ENCODE data around the gene NDUFAF2. TPM values are rescaled to one million over a fixed set of nuclear protein-coding genes. Genes with fewer than 3 reads are reported as not detected.

Gene NDUFAF2
- 23.3 and 63.7 TPM in 2 replicates for total RNA-seq (2014; rRNA removed; shearing (Covaris generic); ENCODE audit: low replicate concordance)

DNA sequence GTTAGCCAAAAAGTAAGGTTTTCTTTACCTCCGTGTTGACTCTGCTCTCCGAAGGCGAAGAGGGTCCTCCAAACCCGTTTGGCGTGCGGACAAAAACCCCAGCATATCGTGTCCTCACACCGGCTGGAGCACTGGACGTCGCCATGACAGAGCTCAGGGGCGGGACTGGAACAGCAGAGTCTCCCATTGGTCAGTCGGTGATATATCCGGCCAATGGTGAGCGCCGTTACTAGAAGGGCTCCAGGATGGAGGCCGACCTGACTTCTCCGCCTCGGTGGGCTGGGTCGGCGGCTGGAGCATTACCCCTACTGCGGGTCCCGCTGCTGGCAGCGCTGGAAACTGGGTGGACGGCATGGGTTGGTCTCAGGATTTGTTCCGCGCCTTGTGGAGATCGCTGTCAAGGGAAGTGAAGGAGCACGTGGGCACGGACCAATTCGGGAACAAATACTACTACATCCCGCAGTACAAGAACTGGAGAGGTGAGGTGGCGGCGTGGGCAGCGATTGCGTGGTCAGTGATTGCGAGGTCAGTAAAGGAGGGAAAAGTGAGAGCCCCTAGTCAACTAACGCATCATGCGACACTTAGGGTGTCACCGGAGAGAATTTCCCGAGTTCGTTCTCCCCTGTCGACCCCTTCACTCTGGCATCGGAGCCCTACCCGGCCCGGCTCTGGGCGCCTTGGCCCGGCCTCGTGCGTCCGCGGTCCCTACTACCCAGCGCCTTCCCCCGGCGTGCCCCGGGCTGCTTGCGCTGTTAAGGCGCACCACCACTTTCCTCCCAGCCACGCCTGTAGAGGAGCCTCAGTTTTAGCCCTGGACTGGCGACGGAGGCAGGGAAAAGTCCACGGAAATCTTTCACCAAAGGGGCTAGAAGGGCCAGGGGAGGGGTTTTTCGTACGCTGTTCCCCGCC lies at the start of gene NDUFAF2, which contains the start of gene ERCC8:
Gene NDUFAF2 (plus strand): TSS at position 302 of the 909 bp plus-strand sequence. CDS start 51 bp downstream, at position 353.
Gene ERCC8 (minus strand): TSS at position 167 of the 909 bp plus-strand sequence. CDS start 62 bp downstream, at position 105.
- in situ Hi-C loops (cut with HindIII; ENCODE audit: low pct_unique_long_range_greater_than_20kb, low sequenced_read_pairs), result no loop called here

GRCh38 chr5:60896991-60897390 lies 48.0 kb upstream of the NDUFAF2 start:
- in situ Hi-C loops (cut with HindIII; ENCODE audit: low pct_unique_long_range_greater_than_20kb, low sequenced_read_pairs), result no loop called here
- DNase-seq (ENCODE audit: low read depth), result no peak

More for the DNA sequence above, at the start of gene NDUFAF2, which contains the start of gene ERCC8:
- peak; percentile 85 for DNase-seq (ENCODE audit: low read depth)

- in situ Hi-C loops (cut with HindIII; ENCODE audit: low pct_unique_long_range_greater_than_20kb, low sequenced_read_pairs), result no loop called here
- no peak for DNase-seq (ENCODE audit: low read depth)
Observed at GRCh38 chr5:60903356-60903755, 41.6 kb upstream of the NDUFAF2 start.

- no peak for DNase-seq (ENCODE audit: low read depth)
- in situ Hi-C loops (cut with HindIII; ENCODE audit: low pct_unique_long_range_greater_than_20kb, low sequenced_read_pairs), result no loop called here
Observed at GRCh38 chr5:60916646-60917045, 28.4 kb upstream of the NDUFAF2 start.

GRCh38 chr5:60918466-60918865 lies 26.5 kb upstream of the NDUFAF2 start:
- no peak for DNase-seq (ENCODE audit: low read depth)
- in situ Hi-C loops (cut with HindIII; ENCODE audit: low pct_unique_long_range_greater_than_20kb, low sequenced_read_pairs), result no loop called here

DNA sequence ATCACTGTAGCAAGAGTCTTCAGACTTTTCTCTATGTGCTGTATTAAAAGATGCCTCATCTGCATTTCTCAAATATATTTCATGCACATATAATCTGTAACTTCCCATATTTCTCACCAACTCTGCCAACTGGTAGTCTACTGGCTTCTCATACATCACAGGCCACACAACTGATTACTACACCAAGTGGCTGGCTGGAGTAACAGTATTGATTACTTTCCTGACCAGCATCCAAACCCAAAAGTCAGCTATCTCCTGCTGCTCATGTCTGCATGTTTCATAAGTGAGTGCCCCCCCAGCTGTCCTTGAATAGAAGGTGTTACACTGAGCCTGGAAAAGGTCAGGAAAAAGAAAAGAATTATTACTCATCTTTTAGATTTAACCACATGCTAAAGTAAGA lies 17.6 kb upstream of the NDUFAF2 start:
- in situ Hi-C loops (cut with HindIII; ENCODE audit: low pct_unique_long_range_greater_than_20kb, low sequenced_read_pairs), result no loop called here

DNA sequence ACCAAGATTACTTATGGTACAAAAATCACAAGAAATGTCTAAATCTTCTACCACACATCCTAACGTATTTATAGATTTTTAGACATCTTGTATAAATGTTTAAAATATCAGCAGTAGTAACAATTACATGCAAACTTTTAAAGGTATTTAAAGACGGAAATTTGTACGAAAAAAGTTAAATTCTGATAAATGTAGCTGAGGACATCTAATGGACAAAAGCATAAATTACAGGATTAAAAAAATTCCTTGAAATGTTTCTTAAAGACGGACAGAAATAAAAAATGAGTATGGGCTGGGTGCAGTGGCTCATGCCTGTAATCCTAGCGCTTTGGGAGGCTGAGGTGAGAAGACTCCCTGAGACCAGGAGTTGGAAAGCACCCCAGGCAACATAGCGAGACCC lies 16.0 kb upstream of the NDUFAF2 start:
- no peak for DNase-seq (ENCODE audit: low read depth)
- in situ Hi-C loops (cut with HindIII; ENCODE audit: low pct_unique_long_range_greater_than_20kb, low sequenced_read_pairs), result no loop called here

More for the DNA sequence above, 17.6 kb upstream of the NDUFAF2 start:
- no peak for DNase-seq (ENCODE audit: low read depth)

GRCh38 chr5:60943624-60944023 lies 1.4 kb upstream of the NDUFAF2 start:
- in situ Hi-C loops (cut with HindIII; ENCODE audit: low pct_unique_long_range_greater_than_20kb, low sequenced_read_pairs), result no loop called here
- no peak for DNase-seq (ENCODE audit: low read depth)

- no peak for DNase-seq (ENCODE audit: low read depth)
- in situ Hi-C loops (cut with HindIII; ENCODE audit: low pct_unique_long_range_greater_than_20kb, low sequenced_read_pairs), result no loop called here
Observed at GRCh38 chr5:60945813-60946187, 795 bp downstream of the NDUFAF2 start.

DNA sequence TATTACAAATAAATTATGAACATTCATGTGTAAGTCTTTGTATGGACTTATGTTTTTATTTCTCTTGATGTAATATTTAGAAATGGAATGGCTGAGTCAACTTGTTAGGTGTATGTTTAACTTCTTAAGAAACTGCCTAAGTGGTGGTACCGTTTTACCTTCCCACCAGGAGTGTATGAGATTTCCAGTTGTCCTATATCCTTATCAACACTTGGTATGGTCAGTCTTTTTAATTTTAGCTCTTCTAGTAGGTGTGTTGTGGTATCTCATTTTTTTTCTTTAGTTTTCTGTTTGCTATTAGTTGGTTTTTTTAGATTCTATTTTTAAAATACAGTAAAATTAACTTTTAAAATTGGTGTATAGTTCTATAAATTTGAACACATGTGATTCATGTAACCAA lies 3.7 kb downstream of the NDUFAF2 start:
- no peak for DNase-seq (ENCODE audit: low read depth)
- in situ Hi-C loops (cut with HindIII; ENCODE audit: low pct_unique_long_range_greater_than_20kb, low sequenced_read_pairs), result no loop called here

DNA sequence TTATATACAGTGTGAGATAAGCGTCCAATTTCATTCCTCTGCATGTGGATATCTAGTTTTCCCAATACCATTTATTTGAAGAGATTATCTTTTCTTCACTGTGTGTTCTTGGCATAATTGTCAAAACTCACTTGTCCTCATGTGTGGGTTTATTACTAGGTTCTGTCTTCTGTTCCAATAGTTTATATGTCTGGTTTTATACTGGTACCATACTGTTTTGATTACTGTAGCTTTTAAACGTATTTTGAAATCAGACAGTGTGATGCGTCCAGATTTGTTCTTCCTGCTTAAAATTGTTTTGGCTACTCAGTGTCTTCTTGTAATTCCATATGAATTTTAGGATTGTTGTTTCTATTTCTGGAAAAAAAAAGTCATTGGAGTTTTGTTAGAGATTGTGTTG lies 10.2 kb downstream of the NDUFAF2 start:
- in situ Hi-C loops (cut with HindIII; ENCODE audit: low pct_unique_long_range_greater_than_20kb, low sequenced_read_pairs), result no loop called here

GRCh38 chr5:60958088-60958487 lies 13.1 kb downstream of the NDUFAF2 start:
- DNase-seq (ENCODE audit: low read depth), result no peak
- in situ Hi-C loops (cut with HindIII; ENCODE audit: low pct_unique_long_range_greater_than_20kb, low sequenced_read_pairs), result no loop called here

More for the DNA sequence above, 10.2 kb downstream of the NDUFAF2 start:
- DNase-seq (ENCODE audit: low read depth), result no peak

DNA sequence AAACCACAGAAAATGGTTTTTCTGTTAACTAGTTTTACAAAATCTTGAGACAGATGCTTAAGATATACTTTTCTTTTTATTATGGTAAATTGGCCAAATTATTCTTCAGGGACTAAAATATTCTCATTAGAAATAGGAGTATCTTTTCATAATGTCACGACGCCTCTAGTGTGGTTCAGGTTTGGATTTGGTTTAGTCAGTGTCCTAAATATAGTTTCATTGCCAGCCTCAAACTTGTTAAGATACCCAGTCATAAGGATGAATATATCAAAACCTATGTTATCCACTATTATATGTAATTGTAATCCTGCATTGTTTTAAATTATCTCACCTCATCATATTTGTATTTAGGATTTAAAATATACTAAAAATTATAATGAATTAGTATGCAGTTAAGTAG lies 13.7 kb downstream of the NDUFAF2 start:
- in situ Hi-C loops (cut with HindIII; ENCODE audit: low pct_unique_long_range_greater_than_20kb, low sequenced_read_pairs), result no loop called here
- no peak for DNase-seq (ENCODE audit: low read depth)

GRCh38 chr5:60959156-60959555 lies 14.2 kb downstream of the NDUFAF2 start:
- DNase-seq (ENCODE audit: low read depth), result no peak
- in situ Hi-C loops (cut with HindIII; ENCODE audit: low pct_unique_long_range_greater_than_20kb, low sequenced_read_pairs), result no loop called here

DNA sequence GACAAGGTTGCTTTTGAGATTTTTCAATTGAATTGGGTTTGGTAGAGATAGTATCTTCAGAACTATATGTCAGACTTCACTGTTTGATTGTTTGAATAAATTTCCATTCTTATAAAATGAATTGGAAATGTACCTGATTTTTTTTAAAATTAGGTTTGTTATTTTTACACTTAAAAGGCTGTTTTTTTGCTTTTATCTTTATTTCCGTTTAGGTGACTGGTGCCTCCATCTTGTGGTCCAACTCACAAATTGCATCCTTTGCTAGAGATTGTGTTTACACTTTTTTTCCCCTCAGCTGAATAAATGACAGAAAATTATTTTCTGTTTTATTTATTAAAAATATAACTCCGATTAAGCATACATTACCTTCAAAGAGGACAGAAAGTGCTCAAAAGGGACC lies 15.6 kb downstream of the NDUFAF2 start:
- DNase-seq (ENCODE audit: low read depth), result no peak
- in situ Hi-C loops (cut with HindIII; ENCODE audit: low pct_unique_long_range_greater_than_20kb, low sequenced_read_pairs), result no loop called here

DNA sequence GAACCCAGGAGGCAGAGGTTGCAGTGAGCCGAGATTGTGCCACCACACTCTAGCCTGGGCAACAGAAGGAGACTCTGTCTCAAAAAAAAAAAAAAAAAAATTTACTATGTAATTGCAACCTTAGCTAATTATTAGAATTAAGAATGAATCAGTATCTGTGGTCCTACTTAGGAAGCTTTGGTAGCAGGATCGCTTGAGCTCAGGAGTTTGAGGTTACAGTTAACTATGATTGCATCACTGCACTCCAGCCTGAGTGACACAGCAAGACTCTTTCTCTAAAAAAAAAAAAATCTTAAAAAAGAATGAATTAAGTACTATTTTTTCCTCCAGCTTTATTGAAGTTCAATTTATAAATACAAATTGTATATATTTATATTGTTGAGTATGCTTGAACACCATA lies 16.7 kb downstream of the NDUFAF2 start:
- peak; percentile 18 for DNase-seq (ENCODE audit: low read depth)
- in situ Hi-C loops (cut with HindIII; ENCODE audit: low pct_unique_long_range_greater_than_20kb, low sequenced_read_pairs), result no loop called here

GRCh38 chr5:60972231-60972630 lies 27.2 kb downstream of the NDUFAF2 start:
- no peak for DNase-seq (ENCODE audit: low read depth)
- in situ Hi-C loops (cut with HindIII; ENCODE audit: low pct_unique_long_range_greater_than_20kb, low sequenced_read_pairs), result no loop called here

- DNase-seq (ENCODE audit: low read depth), result no peak
- in situ Hi-C loops (cut with HindIII; ENCODE audit: low pct_unique_long_range_greater_than_20kb, low sequenced_read_pairs), result no loop called here
Observed at GRCh38 chr5:60977956-60978737, 33.1 kb downstream of the NDUFAF2 start.

- in situ Hi-C loops (cut with HindIII; ENCODE audit: low pct_unique_long_range_greater_than_20kb, low sequenced_read_pairs), result no loop called here
Observed at GRCh38 chr5:60978968-60979367, 34.0 kb downstream of the NDUFAF2 start.

More at GRCh38 chr5:60978968-60979367, 34.0 kb downstream of the NDUFAF2 start:
- no peak for DNase-seq (ENCODE audit: low read depth)

All from Caki2 (cell line).